Testis (tissue), 3 donors: Measurements from ENCODE around the gene UBTD2. TPM values are rescaled to one million over a fixed set of nuclear protein-coding genes. Genes with fewer than 3 reads are reported as not detected.
"Not testable (repeated sequence)": the region's sequence is repeated elsewhere in the genome, so short reads cannot be mapped to it uniquely, and the experiment has no call there.

Experiments used
- DNase-seq: peaks from one replicate; pipeline ENCODE4 v3.0.0-alpha.2; 2019
- H3K27ac ChIP-seq, 2 donors: fragments of 200-600 bp; sonication (generic); one replicate each; pipeline ENCODE4 v1.5.1; 2019
- H3K27me3 ChIP-seq: fragments of 200-600 bp; sonication (generic); one replicate; pipeline ENCODE4 v1.5.1; 2019
- H3K36me3 ChIP-seq: fragments of 200-600 bp; sonication (generic); one replicate; pipeline ENCODE4 v1.5.1; 2017; ENCODE audit warnings: low read depth; ENCODE audit errors: missing control alignments
- H3K4me1 ChIP-seq: fragments of 200-600 bp; sonication (generic); one replicate; pipeline ENCODE4 v1.5.1; 2019
- H3K4me3 ChIP-seq, 2 donors: fragments of 200-600 bp; sonication (generic); one replicate each; pipeline ENCODE4 v1.5.1; 2017 to 2019
- H3K9me3 ChIP-seq: fragments of 200-600 bp; sonication (generic); one replicate; pipeline ENCODE4 v1.5.1; 2017
- POLR2A ChIP-seq: fragments of 450-650 bp; IDR thresholded peaks from one replicate; pipeline ENCODE4 v1.6.1; 2017; ENCODE audit warnings: antibody characterized with exemption, mild to moderate bottlenecking, moderate library complexity
- WGBS, 2 donors: methylation state at CpG; one replicate each; pipeline ENCODE4 v1.1.5; 2018; 5-methylcytosine and 5-hydroxymethylcytosine counted together
- intact Hi-C: fragments of 100-400 bp; cut with DNase I; formaldehyde crosslinking; loops from one replicate; pipeline ENCODE4 v1.15.1; 2023; ENCODE audit warnings: low total_unique reads
- polyA plus RNA-seq: library from polyadenylated mRNA; stranded (reverse); fragments of 350-450 nt; fragmentation: Illumina TruSeq; extraction: RNeasy Lipid Tissue Mini Kit (QIAGEN cat#74804); gene quantifications from one replicate; pipeline ENCODE4 v1.2.3, GENCODE V29; 2014; ENCODE audit warnings: low read depth, low replicate concordance; ENCODE audit not compliant: insufficient read depth
- total RNA-seq, 2 donors: library from RNA; depleted of rRNA; stranded (reverse); fragments of >200 nt; gene quantifications; one replicate each; pipeline ENCODE4 v1.2.3, GENCODE V29; 2016
- TF ChIP-seq, protein P1 (sequence below), 3 experiments: fragments of 450-650 bp in 2 of 3; fragments of 200-600 bp in 1 of 3; sonication (generic) in 1 of 3; IDR thresholded peaks; one replicate each; pipeline ENCODE4 v1.5.1; 2016 to 2019; ENCODE audit warnings: antibody characterized with exemption in 3 of 3, mild to moderate bottlenecking in 2 of 3, moderate library complexity in 1 of 3

UBTD2 gene
- total and polyA plus RNA-seq, 3 donors from 2014 or later, result 41.2 to 53.9 (median 51.8) TPM

DNA sequence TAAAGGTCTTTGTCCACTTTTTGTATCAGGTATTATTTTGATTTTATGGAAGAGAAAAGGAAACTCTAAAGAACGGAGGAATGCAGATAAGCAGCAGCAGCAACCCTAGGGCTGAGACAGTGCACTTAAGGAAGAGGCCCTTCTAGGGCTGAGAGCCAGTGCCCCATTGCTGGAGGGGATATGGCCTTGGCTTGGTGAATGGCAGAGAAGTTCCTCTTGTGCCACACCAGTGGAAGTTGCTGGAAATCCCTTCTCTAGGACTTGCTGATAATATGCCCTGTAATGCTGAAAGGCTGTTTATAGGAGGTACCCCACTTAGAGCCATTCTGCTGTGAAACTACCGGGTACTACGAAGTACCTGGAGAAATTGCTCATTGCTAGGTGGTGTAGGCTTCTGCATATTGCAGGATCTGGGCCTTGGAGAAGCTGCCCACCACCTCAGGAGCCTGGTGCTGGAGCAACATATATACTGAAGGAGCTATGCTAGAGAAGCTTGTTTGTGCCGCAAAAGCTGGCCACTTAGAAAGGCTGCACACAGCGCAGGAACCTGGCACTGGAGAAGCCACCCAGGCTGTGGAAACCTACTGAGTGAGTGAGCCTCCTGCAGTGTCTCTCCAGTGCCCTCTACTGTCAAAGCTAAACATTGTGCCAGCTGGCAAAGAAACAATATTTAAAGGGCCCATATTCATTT lies 9.6 kb upstream of the UBTD2 start:
- H3K27ac ChIP-seq, result no peak overlapping the region
- no peaks in the 10 kb centered on the region for H3K36me3 ChIP-seq
- 45 to 53% methylated on average over 5 of the region's 5 CpGs for WGBS, 2 donors
- DNase-seq, result peak; percentile 85
- TF ChIP-seq, protein P1, sequence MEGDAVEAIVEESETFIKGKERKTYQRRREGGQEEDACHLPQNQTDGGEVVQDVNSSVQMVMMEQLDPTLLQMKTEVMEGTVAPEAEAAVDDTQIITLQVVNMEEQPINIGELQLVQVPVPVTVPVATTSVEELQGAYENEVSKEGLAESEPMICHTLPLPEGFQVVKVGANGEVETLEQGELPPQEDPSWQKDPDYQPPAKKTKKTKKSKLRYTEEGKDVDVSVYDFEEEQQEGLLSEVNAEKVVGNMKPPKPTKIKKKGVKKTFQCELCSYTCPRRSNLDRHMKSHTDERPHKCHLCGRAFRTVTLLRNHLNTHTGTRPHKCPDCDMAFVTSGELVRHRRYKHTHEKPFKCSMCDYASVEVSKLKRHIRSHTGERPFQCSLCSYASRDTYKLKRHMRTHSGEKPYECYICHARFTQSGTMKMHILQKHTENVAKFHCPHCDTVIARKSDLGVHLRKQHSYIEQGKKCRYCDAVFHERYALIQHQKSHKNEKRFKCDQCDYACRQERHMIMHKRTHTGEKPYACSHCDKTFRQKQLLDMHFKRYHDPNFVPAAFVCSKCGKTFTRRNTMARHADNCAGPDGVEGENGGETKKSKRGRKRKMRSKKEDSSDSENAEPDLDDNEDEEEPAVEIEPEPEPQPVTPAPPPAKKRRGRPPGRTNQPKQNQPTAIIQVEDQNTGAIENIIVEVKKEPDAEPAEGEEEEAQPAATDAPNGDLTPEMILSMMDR (IDR thresholded peaks at IDR 0.05), result peak; percentile 55 to 67 (median 64)
- TF ChIP-seq POLR2A, result no peak
- no peaks in the 10 kb centered on the region for H3K27me3 ChIP-seq
- intact Hi-C loops, result no loop called here
- no peak overlapping the region for H3K4me3 ChIP-seq
- H3K9me3 ChIP-seq, result no peaks in the 10 kb centered on the region
- H3K4me1 ChIP-seq, result no peaks in the 10 kb centered on the region

DNA sequence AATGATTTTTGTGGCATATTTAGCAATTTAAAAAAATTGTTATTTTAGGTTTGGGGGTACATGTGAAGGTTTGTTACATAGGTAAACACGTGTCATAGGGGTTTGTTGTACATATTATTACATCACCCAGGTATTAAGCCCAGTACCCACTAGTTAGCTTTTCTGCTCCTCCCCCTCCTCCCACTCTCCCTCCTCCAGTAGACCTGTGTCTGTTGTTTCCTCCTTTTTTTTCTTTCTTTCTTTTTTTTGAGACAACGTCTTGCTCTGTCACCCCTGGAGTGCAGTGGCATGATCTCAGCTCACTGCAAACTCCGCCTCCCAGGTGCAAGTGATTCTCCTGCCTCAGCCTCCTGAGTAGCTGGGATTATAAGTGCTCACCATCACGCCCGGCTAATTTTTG lies 8.3 kb upstream of the UBTD2 start:
- H3K9me3 ChIP-seq, H3K36me3 ChIP-seq, DNase-seq, H3K4me3 ChIP-seq, H3K4me1 ChIP-seq, H3K27ac ChIP-seq, H3K27me3 ChIP-seq, intact Hi-C loops: not testable (repeated sequence)
- 86 to 89% methylated on average over 5 of the region's 5 CpGs for WGBS, 2 donors

DNA sequence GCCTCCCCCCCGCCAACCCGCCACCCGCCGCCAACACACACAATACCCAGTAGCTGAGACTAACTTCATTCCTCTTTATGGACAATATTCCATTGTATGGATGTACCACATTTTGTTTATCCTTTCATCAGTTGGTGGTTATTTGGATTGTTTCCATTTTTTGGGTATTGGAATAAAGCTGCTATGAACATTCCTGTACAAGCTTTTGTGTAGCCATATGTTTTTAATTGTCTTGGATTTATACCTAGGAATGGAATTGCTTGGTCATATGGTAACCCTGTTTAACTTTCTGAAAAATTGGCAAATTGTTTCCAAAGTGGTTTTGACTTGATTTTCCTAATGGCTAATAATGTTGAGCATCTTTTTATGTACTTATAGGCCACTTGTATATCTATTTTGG lies 4.9 kb upstream of the UBTD2 start:
- no peak for DNase-seq
- Histone ChIP-seq H3K4me3 (no peak overlapping the region), H3K27ac (no peak overlapping the region), H3K9me3 (no peaks in the 10 kb centered on the region), H3K36me3 (no peaks in the 10 kb centered on the region), H3K4me1 (no peaks in the 10 kb centered on the region), H3K27me3 (no peaks in the 10 kb centered on the region)
- intact Hi-C loops, result no loop called here
- no peak for TF ChIP-seq POLR2A
- TF ChIP-seq, protein P1 (IDR thresholded peaks at IDR 0.05), result no peak
- WGBS, 2 donors, result 94 to 97% methylated on average over 4 of the region's 4 CpGs

DNA sequence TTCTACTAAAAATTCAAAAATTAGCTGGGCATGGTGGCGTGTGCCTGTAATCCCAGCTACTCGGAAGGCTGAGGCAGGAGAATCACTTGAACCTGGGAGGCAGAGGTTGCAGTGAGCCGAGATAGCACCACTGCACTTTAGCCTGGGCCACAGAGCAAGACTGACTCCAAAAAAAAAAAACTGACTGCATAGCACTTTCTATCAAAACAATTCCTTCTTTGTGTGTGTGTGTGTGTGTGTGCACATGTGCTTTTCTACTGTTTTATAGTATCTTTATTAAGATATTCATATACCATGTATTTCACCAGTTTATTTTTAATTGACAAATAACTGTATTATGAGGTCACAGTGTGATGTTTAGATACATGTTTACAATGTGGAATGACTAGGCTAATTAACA lies 3.6 kb upstream of the UBTD2 start:
- H3K27ac ChIP-seq, H3K36me3 ChIP-seq, H3K27me3 ChIP-seq, H3K9me3 ChIP-seq, intact Hi-C loops, H3K4me1 ChIP-seq, H3K4me3 ChIP-seq, DNase-seq: not testable (repeated sequence)
- WGBS, 2 donors, result 75 to 88% methylated on average over 3 of the region's 3 CpGs

DNA sequence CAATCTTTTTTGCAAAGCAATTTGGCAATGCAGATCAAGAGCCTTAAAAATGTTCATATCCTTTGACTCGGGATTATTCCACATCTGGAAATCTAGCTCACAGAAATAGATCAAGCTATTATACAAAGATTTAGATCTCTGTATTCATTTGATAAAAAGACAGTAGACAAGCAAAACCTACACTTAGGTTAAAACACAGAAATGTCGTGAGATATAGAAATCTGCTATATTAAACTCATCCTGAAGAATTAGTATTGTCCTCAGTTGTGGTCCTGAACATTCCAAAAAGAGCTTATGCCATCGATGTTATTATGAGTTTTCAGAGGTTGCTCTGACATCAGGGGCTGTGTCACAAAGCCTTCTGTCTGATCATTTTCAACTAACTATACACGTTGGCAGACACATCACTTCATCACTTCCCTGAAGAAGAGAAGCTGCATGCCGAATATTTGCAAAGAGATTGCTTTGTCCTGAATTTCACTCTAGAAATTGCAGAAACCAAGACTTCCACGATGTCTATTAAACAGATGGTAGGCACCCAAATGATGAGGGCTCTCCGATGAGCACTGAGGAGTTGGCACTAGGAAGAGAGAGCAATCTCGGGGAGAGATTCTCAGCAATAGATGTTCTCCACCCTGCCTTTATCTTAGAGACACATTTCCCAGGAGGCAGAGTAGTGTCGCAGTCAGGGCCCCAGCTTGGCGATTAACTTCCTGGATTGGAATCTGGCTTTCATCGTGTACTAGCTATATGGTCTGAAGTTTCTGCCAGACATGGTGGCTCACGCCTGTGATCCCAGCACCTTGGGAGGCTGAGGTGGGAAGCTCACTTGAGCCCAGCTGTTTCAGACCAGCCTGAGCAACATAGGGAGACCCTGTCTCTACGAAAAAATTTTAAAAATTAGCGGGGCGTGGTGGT lies 1.9 kb upstream of the UBTD2 start:
- no peaks in the 10 kb centered on the region for H3K9me3 ChIP-seq
- H3K27me3 ChIP-seq, result no peaks in the 10 kb centered on the region
- H3K36me3 ChIP-seq, result no peaks in the 10 kb centered on the region
- WGBS, 2 donors, result 46 to 57% methylated on average over 15 of the region's 15 CpGs
- H3K27ac ChIP-seq, result peak overlapping the region in 1 of 2 donors; percentile 33
- no peak for TF ChIP-seq POLR2A
- TF ChIP-seq, protein P1 (IDR thresholded peaks at IDR 0.05), result no peak
- no peak for DNase-seq
- no peak overlapping the region for H3K4me3 ChIP-seq
- intact Hi-C loops, result no loop called here
- peaks cover 16% of the 10 kb centered on the region for H3K4me1 ChIP-seq
